H1 (cell line): Measurements from ENCODE around the gene PRRC2C. TPM values are rescaled to one million over a fixed set of nuclear protein-coding genes. Genes with fewer than 3 reads are reported as not detected.

ENCODE experiments used
- CTCF ChIA-PET: fragments of 300-600 bp; sonication (Branson Sonifier 250); formaldehyde crosslinking; loops from one replicate; lab custom pipeline; 2021; ENCODE audit not compliant: partially characterized antibody; lab: Charles Lee
- POLR2A ChIA-PET: fragments of 300-600 bp; sonication (Branson Sonifier 250); formaldehyde crosslinking; loops from one replicate; lab custom pipeline; 2021; ENCODE audit warnings: inconsistent platforms; ENCODE audit not compliant: partially characterized antibody; lab: Charles Lee
- DNase-seq, 2 experiments: peaks; one replicate each; pipeline versions ENCODE4 v3.0.0 to v3.0.0-alpha.2; 2010 to 2022; ENCODE audit warnings: low spot score in 2 of 2, low read depth in 1 of 2, mixed read lengths in 1 of 2
- FAIRE-seq: peaks from 2 replicates; lab custom pipeline; 2011; peaks lifted over from hg19 to GRCh38; lab: Jason Lieb, UNC
- H2AFZ ChIP-seq: 2 replicates; pipeline ENCODE4 v1.8.1; 2012; ENCODE audit warnings: low read length, inconsistent platforms
- H2AK5ac ChIP-seq: 2 replicates; pipeline ENCODE4 v1.6.1; 2013; ENCODE audit warnings: low read depth, low read length
- H2BK120ac ChIP-seq: replicated peaks from 2 replicates; pipeline ENCODE3; 2013; ENCODE audit warnings: low read depth, low read length, inconsistent platforms
- H2BK12ac ChIP-seq: 2 replicates; pipeline ENCODE4 v1.6.1; 2013; ENCODE audit warnings: low read depth, low read length
- H2BK15ac ChIP-seq: 2 replicates; pipeline ENCODE4 v1.6.1; 2013; ENCODE audit warnings: low read length
- H2BK20ac ChIP-seq: 2 replicates; pipeline ENCODE4 v1.6.1; 2013; ENCODE audit warnings: low read length
- H2BK5ac ChIP-seq: 2 replicates; pipeline ENCODE4 v1.6.1; 2013; ENCODE audit warnings: low read depth, low read length
- H3K14ac ChIP-seq: 2 replicates; pipeline ENCODE4 v1.6.1; 2013; ENCODE audit warnings: inconsistent platforms; ENCODE audit not compliant: insufficient read length
- H3K18ac ChIP-seq: 2 replicates; pipeline ENCODE4 v1.6.1; 2013; ENCODE audit warnings: low read length; ENCODE audit errors: extremely low read depth
- H3K23ac ChIP-seq: 2 replicates; pipeline ENCODE4 v1.6.1; 2013; ENCODE audit warnings: inconsistent platforms; ENCODE audit not compliant: insufficient read length
- H3K23me2 ChIP-seq: 2 replicates; pipeline ENCODE4 v1.6.1; 2013; ENCODE audit warnings: low read depth, low read length
- H3K27ac ChIP-seq: 2 replicates; pipeline ENCODE4 v1.6.1; 2011; ENCODE audit warnings: low read depth, low read length, inconsistent platforms
- H3K27me3 ChIP-seq, 4 experiments: replicated peaks in 1 of 4; 1 replicate in 1 of 4; 2 replicates in 3 of 4; pipeline versions ENCODE4 v1.6.1 to v1.8.1; 2011 to 2013; ENCODE audit warnings: low read length in 3 of 4, mild to moderate bottlenecking in 3 of 4, inconsistent platforms in 2 of 4, mixed read lengths in 2 of 4, moderate library complexity in 1 of 4; ENCODE audit not compliant: control insufficient read depth in 3 of 4, insufficient read depth in 3 of 4; ENCODE audit errors: extremely low read depth in 1 of 4
- H3K36me3 ChIP-seq, 4 experiments: 2 replicates each; pipeline versions ENCODE4 v1.6.1 to v1.8.1; 2011 to 2013; ENCODE audit warnings: mild to moderate bottlenecking in 4 of 4, low read length in 3 of 4, moderate library complexity in 2 of 4, control low read depth in 1 of 4, inconsistent platforms in 1 of 4; ENCODE audit not compliant: insufficient read depth in 4 of 4, control insufficient read depth in 2 of 4
- H3K4ac ChIP-seq: replicated peaks from 2 replicates; pipeline ENCODE3; 2013; ENCODE audit warnings: low read length, low read depth, mixed read lengths, inconsistent platforms; ENCODE audit not compliant: insufficient read length
- H3K4me1 ChIP-seq, 4 experiments: replicated peaks in 1 of 4; 1 replicate in 1 of 4; 2 replicates in 3 of 4; pipeline versions ENCODE4 v1.6.1 to v1.8.1; 2011 to 2013; ENCODE audit warnings: low read length in 3 of 4, inconsistent platforms in 2 of 4, mixed read lengths in 1 of 4; ENCODE audit not compliant: insufficient read depth in 4 of 4, control insufficient read depth in 3 of 4
- H3K4me2 ChIP-seq, 2 experiments: 2 replicates each; pipeline versions ENCODE4 v1.6.1 to v1.8.1; 2011 to 2013; ENCODE audit warnings: low read depth in 2 of 2, low read length in 2 of 2, control low read depth in 1 of 2, inconsistent platforms in 1 of 2, mild to moderate bottlenecking in 1 of 2; ENCODE audit not compliant: insufficient read depth in 1 of 2
- H3K4me3 ChIP-seq, 4 experiments: fragments of 200-600, 300-600 bp in 1 of 4; sonication (generic), shearing (Covaris generic), sonication (Bioruptor Twin) in 1 of 4; 2 replicates each; pipeline versions ENCODE4 v1.5.1 to v1.8.1; 2011 to 2016; ENCODE audit warnings: low read length in 4 of 4, low read depth in 3 of 4, control low read depth in 2 of 4, inconsistent platforms in 2 of 4, mild to moderate bottlenecking in 2 of 4, mixed read lengths in 1 of 4, moderate library complexity in 1 of 4; ENCODE audit not compliant: insufficient read depth in 2 of 4; ENCODE audit errors: extremely low read depth in 1 of 4
- H3K56ac ChIP-seq: replicated peaks from 2 replicates; pipeline ENCODE3; 2013; ENCODE audit warnings: low read depth, mild to moderate bottlenecking, mixed read lengths, low read length, inconsistent platforms; ENCODE audit not compliant: insufficient read length
- H3K79me1 ChIP-seq: 2 replicates; pipeline ENCODE4 v1.6.1; 2013; ENCODE audit warnings: low read depth, low read length, control low read depth
- H3K79me2 ChIP-seq, 2 experiments: 2 replicates each; pipeline versions ENCODE4 v1.6.1 to v1.8.1; 2012 to 2013; ENCODE audit warnings: low read length in 2 of 2, mild to moderate bottlenecking in 2 of 2, inconsistent platforms in 1 of 2; ENCODE audit not compliant: insufficient read depth in 2 of 2, control insufficient read depth in 1 of 2
- H3K9ac ChIP-seq, 4 experiments: replicated peaks in 1 of 4; 1 replicate in 1 of 4; 2 replicates in 3 of 4; pipeline versions ENCODE4 v1.6.1 to v1.8.1; 2011 to 2013; ENCODE audit warnings: low read depth in 3 of 4, low read length in 3 of 4, control low read depth in 2 of 4, mild to moderate bottlenecking in 2 of 4, moderate library complexity in 2 of 4, inconsistent platforms in 1 of 4; ENCODE audit errors: extremely low read depth in 1 of 4
- H3K9me3 ChIP-seq, 2 experiments: 2 replicates each; pipeline versions ENCODE4 v1.6.1 to v1.8.1; 2012 to 2013; ENCODE audit warnings: mild to moderate bottlenecking in 2 of 2, moderate library complexity in 2 of 2, control low read depth in 1 of 2, inconsistent platforms in 1 of 2, low read depth in 1 of 2, low read length in 1 of 2, mixed read lengths in 1 of 2; ENCODE audit not compliant: insufficient read depth in 2 of 2
- H4K20me1 ChIP-seq, 2 experiments: replicated peaks in 1 of 2; 2 replicates each; pipeline versions ENCODE3 to v1.8.1; 2011 to 2013; ENCODE audit warnings: inconsistent platforms in 2 of 2, low read length in 2 of 2, mild to moderate bottlenecking in 1 of 2; ENCODE audit not compliant: insufficient read depth in 2 of 2, control insufficient read depth in 1 of 2
- H4K5ac ChIP-seq: 2 replicates; pipeline ENCODE4 v1.6.1; 2013; ENCODE audit warnings: low read length, low read depth, mixed read lengths, inconsistent platforms; ENCODE audit not compliant: insufficient read length
- H4K8ac ChIP-seq: 2 replicates; pipeline ENCODE4 v1.8.0; 2013; ENCODE audit warnings: mild to moderate bottlenecking, moderate library complexity, low read length, inconsistent platforms; ENCODE audit not compliant: insufficient read depth; ENCODE audit errors: extremely low read depth
- H4K91ac ChIP-seq: replicated peaks from 2 replicates; pipeline ENCODE3; 2013; ENCODE audit warnings: low read length, mixed read lengths, inconsistent platforms; ENCODE audit not compliant: insufficient read length
- ASH2L ChIP-seq: fragments of 200-600, 300-600 bp; sonication (generic); IDR thresholded peaks from one replicate; pipeline ENCODE4 v1.7.1; 2017; ENCODE audit warnings: low read length
- ATF3 ChIP-seq: IDR thresholded peaks from 2 replicates; pipeline ENCODE4 v1.6.1; 2011; ENCODE audit warnings: low read depth, mild to moderate bottlenecking, low read length; ENCODE audit not compliant: insufficient read depth
- CHD2 ChIP-seq: IDR thresholded peaks from 2 replicates; pipeline ENCODE4 v1.6.1; 2012; ENCODE audit warnings: low read length, improper control_type of control experiment
- EGR1 ChIP-seq: IDR thresholded peaks from 2 replicates; pipeline ENCODE4 v1.6.1; 2011; ENCODE audit warnings: low read depth, low read length, borderline replicate concordance
- EZH2 ChIP-seq: fragments of 200-600 bp; sonication (generic); IDR thresholded peaks from 2 replicates; pipeline ENCODE4 v1.7.1; 2012; ENCODE audit warnings: low read depth, mild to moderate bottlenecking, moderate library complexity, low read length, inconsistent platforms; ENCODE audit not compliant: severe bottlenecking
- FOSL1 ChIP-seq: IDR thresholded peaks from 2 replicates; pipeline ENCODE4 v1.6.1; 2011; ENCODE audit warnings: mild to moderate bottlenecking, low read depth, low read length, moderate library complexity; ENCODE audit not compliant: insufficient read depth
- HDAC6 ChIP-seq: IDR thresholded peaks from one replicate; pipeline ENCODE4 v1.7.1; 2012; ENCODE audit warnings: low read depth, mild to moderate bottlenecking, inconsistent platforms, low read length, moderate library complexity
- POU5F1 ChIP-seq: IDR thresholded peaks from 2 replicates; pipeline ENCODE4 v1.6.1; 2011; ENCODE audit warnings: low read depth, mild to moderate bottlenecking, low read length, moderate library complexity
- WGBS, 2 experiments: shearing (Covaris generic) in 1 of 2; methylation state at CpG; one replicate each; pipeline versions ENCODE4 v1.1.6 to v1.1.7; 2013 to 2015; ENCODE audit warnings: low lambda C conversion rate in 2 of 2, mixed read lengths in 2 of 2, inconsistent platforms in 1 of 2, low coverage in 1 of 2, missing lambda C conversion rate in 1 of 2; ENCODE audit not compliant: insufficient replicate concordance in 2 of 2, insufficient coverage in 1 of 2, insufficient read length in 1 of 2; ENCODE audit errors: extremely low coverage in 1 of 2, missing lambda C conversion rate in 1 of 2; 5-methylcytosine and 5-hydroxymethylcytosine counted together
- polyA plus RNA-seq, 7 experiments: library from polyadenylated mRNA; depleted of rRNA in 3 of 7; stranded (reverse) in 5 of 7; unstranded in 2 of 7; fragments of >200 nt in 5 of 7; fragments of 200-250 nt in 2 of 7; gene quantifications; 1 replicate in 5 of 7; 2 replicates in 1 of 7; 4 replicates in 1 of 7; pipeline versions ENCODE4 v1.2.1 to v1.2.3, GENCODE V29; 2011 to 2013; ENCODE audit warnings: missing spikeins in 2 of 7, mixed read lengths in 2 of 7
- total RNA-seq: library from RNA; stranded (reverse); fragmentation: NEBNext Ultra II Directional; extraction: Animal tissue kit (Norgen Biotek cat#: 25700); gene quantifications from 2 replicates; pipeline ENCODE4 v1.2.1, GENCODE V29; 2021
- TF ChIP-seq, protein P1 (sequence below): IDR thresholded peaks from 2 replicates; pipeline ENCODE4 v1.6.1; 2011; ENCODE audit warnings: low read length, improper control_type of control experiment

Gene PRRC2C
- total and polyA plus RNA-seq, 2 of the 8 experiments (the other 6 are each of a cell fraction or from before 2014, with no cell fraction given) = 125 to 264 TPM

DNA sequence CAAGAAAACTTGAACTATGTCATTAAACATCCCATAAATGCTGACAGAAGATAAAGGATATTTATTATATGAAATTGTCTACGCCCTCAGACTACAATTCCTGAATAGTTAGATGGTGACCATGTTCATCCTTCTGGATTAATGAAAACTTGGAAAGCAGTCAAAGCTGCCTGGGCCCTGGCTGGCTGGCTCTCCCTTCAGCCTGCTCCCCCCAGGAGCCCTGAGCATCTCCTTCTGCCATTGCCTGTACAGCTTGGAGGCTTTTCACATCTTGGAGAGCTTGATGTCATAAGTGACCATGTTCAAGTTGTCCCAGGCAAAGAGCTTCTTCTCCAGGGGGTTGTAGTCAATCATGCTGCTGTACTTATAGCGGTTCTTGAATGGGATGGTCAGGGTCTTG lies 150.3 kb downstream of the PRRC2C start:
- no peak for TF ChIP-seq EZH2
- TF ChIP-seq CHD2 = no peak
- TF ChIP-seq ASH2L = no peak
- TF ChIP-seq ATF3 = no peak
- no peak for TF ChIP-seq HDAC6
- TF ChIP-seq POU5F1 = no peak
- no peak for TF ChIP-seq EGR1
- TF ChIP-seq FOSL1 = no peak
- TF ChIP-seq, protein P1, sequence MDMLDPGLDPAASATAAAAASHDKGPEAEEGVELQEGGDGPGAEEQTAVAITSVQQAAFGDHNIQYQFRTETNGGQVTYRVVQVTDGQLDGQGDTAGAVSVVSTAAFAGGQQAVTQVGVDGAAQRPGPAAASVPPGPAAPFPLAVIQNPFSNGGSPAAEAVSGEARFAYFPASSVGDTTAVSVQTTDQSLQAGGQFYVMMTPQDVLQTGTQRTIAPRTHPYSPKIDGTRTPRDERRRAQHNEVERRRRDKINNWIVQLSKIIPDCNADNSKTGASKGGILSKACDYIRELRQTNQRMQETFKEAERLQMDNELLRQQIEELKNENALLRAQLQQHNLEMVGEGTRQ = no peak
- TF ChIP-seq, all 59 proteins: peak for 0
- no peak overlapping the region for H3K27ac ChIP-seq
- H3K79me2 ChIP-seq = no peaks in the 10 kb centered on the region
- H4K5ac ChIP-seq = no peak overlapping the region
- FAIRE-seq (no peak), DNase-seq (no peak)
- POLR2A ChIA-PET = interaction anchor here (0.8 to 1.5 kb wide), 2 partner anchors 9 to 82 kb away, joined by 3 to 5 read pairs; no protein-coding TSS in a partner anchor
- H3K23ac ChIP-seq = no peak overlapping the region
- no peak overlapping the region for H4K91ac ChIP-seq
- H2BK20ac ChIP-seq = no peak overlapping the region
- no peak overlapping the region for H3K4ac ChIP-seq
- no peak overlapping the region for H3K14ac ChIP-seq
- no peak overlapping the region; the same call in 1 of the 2 replicates for H4K8ac ChIP-seq
- H3K9ac ChIP-seq = no peak overlapping the region
- H3K4me1 ChIP-seq = peaks cover 0 to under 1% (median 0%) of the 10 kb centered on the region in 4 experiments; a peak in 2 of 7 replicates
- no peak overlapping the region for H2AK5ac ChIP-seq
- H3K18ac ChIP-seq = no peak overlapping the region
- H3K9me3 ChIP-seq = no peaks in the 10 kb centered on the region
- no peak overlapping the region for H2BK12ac ChIP-seq
- no peaks in the 10 kb centered on the region for H4K20me1 ChIP-seq
- H3K36me3 ChIP-seq = no peaks in the 10 kb centered on the region
- H3K4me2 ChIP-seq = no peak overlapping the region
- H3K23me2 ChIP-seq = no peaks in the 10 kb centered on the region
- H3K27me3 ChIP-seq = no peaks in the 10 kb centered on the region
- no peak overlapping the region for H2BK120ac ChIP-seq
- H2BK15ac ChIP-seq = no peak overlapping the region
- CTCF ChIA-PET = interaction anchor here (0.6 to 3.0 kb wide), 4 partner anchors 9 to 16 kb away, joined by 3 to 14 read pairs (median 3); no protein-coding TSS in a partner anchor
- no peak overlapping the region for H2BK5ac ChIP-seq
- 86% methylated on average over 2 of the region's 2 CpGs; no CpG with 5 or more reads in 1 of the 2 experiments for WGBS, 2 experiments
- no peak overlapping the region for H2AFZ ChIP-seq
- H3K4me3 ChIP-seq = no peak overlapping the region
- H3K56ac ChIP-seq = no peak overlapping the region
- H3K79me1 ChIP-seq = no peaks in the 10 kb centered on the region
